Measurements from ENCODE around the gene SELPLG. TPM values are rescaled to one million over a fixed set of nuclear protein-coding genes. Genes with fewer than 3 reads are reported as not detected.

The SELPLG gene
- total and polyA plus RNA-seq, 2 of the 4 experiments (the other 2 are of a cell fraction): 3.2 to 10.8 TPM

DNA sequence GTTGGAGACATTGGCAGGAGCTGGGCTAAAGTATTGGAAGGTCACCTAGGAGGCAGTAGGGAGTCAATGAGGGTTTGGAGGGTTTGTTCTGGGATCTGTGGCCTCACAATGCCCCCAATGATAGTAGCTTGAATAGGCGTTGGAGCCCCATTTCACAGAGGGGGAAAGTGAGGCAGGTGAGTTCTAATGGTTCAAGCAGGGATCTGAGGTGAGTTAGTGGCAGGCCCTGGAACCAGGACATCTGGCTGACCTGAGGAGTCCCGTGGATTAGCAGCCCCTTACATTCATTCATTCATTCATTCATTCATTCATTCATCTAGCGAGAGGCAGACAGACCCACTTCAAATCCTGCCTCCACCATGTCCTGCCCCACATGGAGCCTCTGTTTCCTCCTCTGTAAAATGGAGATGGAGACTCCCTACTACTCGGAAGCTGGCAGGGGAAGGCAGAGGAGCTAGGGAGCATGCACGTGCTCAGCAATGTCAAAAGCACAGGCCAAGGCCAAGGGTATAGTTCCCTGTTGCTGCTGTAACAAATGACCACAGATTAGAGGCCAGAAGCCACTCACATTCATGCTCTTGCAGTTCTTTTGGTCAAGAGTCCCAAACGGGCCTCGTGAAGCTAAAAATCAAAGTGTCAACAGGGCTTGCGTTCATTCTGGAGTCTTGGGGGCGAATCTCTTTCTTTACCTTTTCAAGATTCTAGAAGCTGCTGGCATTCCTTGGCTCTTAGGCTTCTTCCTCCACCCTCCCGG, 33.6 kb downstream of the SELPLG start:
- Histone ChIP-seq H2BK5ac (ENCODE audit: low read depth, low read length, poor library complexity, severe bottlenecking) (no peak overlapping the region), H3K4me3 (ENCODE audit: insufficient read depth, low read depth, low read length) (no peak overlapping the region), H2BK20ac (ENCODE audit: low read depth, low read length) (no peak overlapping the region), H3K9me1 (ENCODE audit: insufficient read depth, low read length) (peaks cover 5% of the 10 kb centered on the region; the same call in 1 of the 2 replicates), H2AK5ac (ENCODE audit: low read depth, low read length) (no peak overlapping the region), H2BK120ac (ENCODE audit: low read depth, low read length) (no peak overlapping the region), H3K18ac (ENCODE audit: low read depth, low read length) (no peak overlapping the region), H4K20me1 (ENCODE audit: insufficient read depth, low read length) (no peaks in the 10 kb centered on the region), H2BK15ac (ENCODE audit: low read depth, low read length) (no peak overlapping the region; the same call in 2 of the 3 replicates), H4K8ac (ENCODE audit: low read depth in 2 of 2, low read length in 2 of 2) (no peak overlapping the region), H3K4ac (ENCODE audit: low read depth, low read length) (no peak overlapping the region; the same call in 1 of the 2 replicates), H3K79me1 (ENCODE audit: low read depth in 1 of 2, low read length in 2 of 2) (peaks cover 0 to 5% of the 10 kb centered on the region in 2 experiments; a peak in 2 of 4 replicates), H3K27me3 (ENCODE audit: control insufficient read depth, insufficient read depth, low read length) (no peaks in the 10 kb centered on the region), H2AK9ac (replicated peaks; ENCODE audit: low read depth, low read length, poor library complexity) (no peak overlapping the region), H2AFZ (replicated peaks; ENCODE audit: low read length, poor library complexity) (no peak overlapping the region), H3K4me2 (ENCODE audit: low read depth, low read length) (no peak overlapping the region), H3K14ac (replicated peaks; ENCODE audit: low read depth, low read length) (no peak overlapping the region), H4K5ac (ENCODE audit: low read depth, low read length) (no peak overlapping the region), H3K36me3 (ENCODE audit: control insufficient read depth, insufficient read depth, low read length) (no peaks in the 10 kb centered on the region), H4K91ac (ENCODE audit: insufficient read depth, low read depth, low read length) (no peak overlapping the region), H3K23ac (ENCODE audit: low read depth, low read length) (no peak overlapping the region), H3K4me1 (ENCODE audit: control insufficient read depth, insufficient read depth, low read length) (peaks cover 3% of the 10 kb centered on the region; the same call in 1 of the 2 replicates), H3K56ac (ENCODE audit: extremely low read depth, insufficient read depth, low read length) (no peak overlapping the region), H3K9me3 (ENCODE audit: control insufficient read depth, insufficient read depth, low read length) (no peaks in the 10 kb centered on the region), H3K27ac (ENCODE audit: insufficient read depth, low read length) (no peak overlapping the region), H3K9ac (ENCODE audit: low read depth, low read length) (no peak overlapping the region)
- ChIA-PET CTCF (no interaction called here), POLR2A (ENCODE audit: unreplicated experiment) (no interaction called here)
- no TSS peak for BruUV-seq (replicated peaks)
- DNase-seq (no peak), ATAC-seq (ENCODE audit: low read depth) (no peak)
- dilution Hi-C loops (cut with HindIII; ENCODE audit: low sequenced_read_pairs, unreplicated experiment): no loop called here
- intact Hi-C loops (cut with micrococcal nuclease): no loop called here
- in situ Hi-C loops (cut with MboI; ENCODE audit: low sequenced_read_pairs): no loop called here
- 79% methylated on average over 6 of the region's 10 CpGs; no CpG with 5 or more reads in 1 of the 2 experiments for whole genome bisulfite sequencing, 2 experiments (ENCODE audit: extremely low coverage in 2 of 2, insufficient read length in 1 of 2)
- TF ChIP-seq, protein P1, sequence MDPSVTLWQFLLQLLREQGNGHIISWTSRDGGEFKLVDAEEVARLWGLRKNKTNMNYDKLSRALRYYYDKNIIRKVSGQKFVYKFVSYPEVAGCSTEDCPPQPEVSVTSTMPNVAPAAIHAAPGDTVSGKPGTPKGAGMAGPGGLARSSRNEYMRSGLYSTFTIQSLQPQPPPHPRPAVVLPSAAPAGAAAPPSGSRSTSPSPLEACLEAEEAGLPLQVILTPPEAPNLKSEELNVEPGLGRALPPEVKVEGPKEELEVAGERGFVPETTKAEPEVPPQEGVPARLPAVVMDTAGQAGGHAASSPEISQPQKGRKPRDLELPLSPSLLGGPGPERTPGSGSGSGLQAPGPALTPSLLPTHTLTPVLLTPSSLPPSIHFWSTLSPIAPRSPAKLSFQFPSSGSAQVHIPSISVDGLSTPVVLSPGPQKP (IDR thresholded peaks at IDR 0.05; ENCODE audit: borderline replicate concordance, low read depth, low read length): no peak
- TF ChIP-seq CHD1 (IDR thresholded peaks at IDR 0.05; ENCODE audit: low read depth, low read length) (no peak), RAD21 (IDR thresholded peaks at IDR 0.05; ENCODE audit: low read length) (no peak), MXI1 (IDR thresholded peaks at IDR 0.05; ENCODE audit: borderline replicate concordance, low read depth, low read length) (no peak), MAFK (IDR thresholded peaks at IDR 0.05; ENCODE audit: low read depth, low read length) (no peak), POLR2A (IDR thresholded peaks at IDR 0.05; ENCODE audit: low read depth, low read length) (no peak), FOS (IDR thresholded peaks at IDR 0.05; ENCODE audit: low read depth, low read length) (no peak), MAZ (IDR thresholded peaks at IDR 0.05; ENCODE audit: borderline replicate concordance, low read depth, low read length) (no peak), RCOR1 (IDR thresholded peaks at IDR 0.05; ENCODE audit: insufficient replicate concordance, low read length) (no peak), NFE2L2 (IDR thresholded peaks at IDR 0.05; ENCODE audit: low read depth, low read length) (no peak), SMC3 (IDR thresholded peaks at IDR 0.05; ENCODE audit: low read depth, low read length) (no peak), BHLHE40 (IDR thresholded peaks at IDR 0.05; ENCODE audit: low read depth, low read length) (no peak), RFX5 (IDR thresholded peaks at IDR 0.05; ENCODE audit: low read depth, low read length) (no peak)
- TF ChIP-seq, protein P2, sequence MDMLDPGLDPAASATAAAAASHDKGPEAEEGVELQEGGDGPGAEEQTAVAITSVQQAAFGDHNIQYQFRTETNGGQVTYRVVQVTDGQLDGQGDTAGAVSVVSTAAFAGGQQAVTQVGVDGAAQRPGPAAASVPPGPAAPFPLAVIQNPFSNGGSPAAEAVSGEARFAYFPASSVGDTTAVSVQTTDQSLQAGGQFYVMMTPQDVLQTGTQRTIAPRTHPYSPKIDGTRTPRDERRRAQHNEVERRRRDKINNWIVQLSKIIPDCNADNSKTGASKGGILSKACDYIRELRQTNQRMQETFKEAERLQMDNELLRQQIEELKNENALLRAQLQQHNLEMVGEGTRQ (IDR thresholded peaks at IDR 0.05; ENCODE audit: low read depth, low read length): no peak
- TF ChIP-seq, protein P3, sequence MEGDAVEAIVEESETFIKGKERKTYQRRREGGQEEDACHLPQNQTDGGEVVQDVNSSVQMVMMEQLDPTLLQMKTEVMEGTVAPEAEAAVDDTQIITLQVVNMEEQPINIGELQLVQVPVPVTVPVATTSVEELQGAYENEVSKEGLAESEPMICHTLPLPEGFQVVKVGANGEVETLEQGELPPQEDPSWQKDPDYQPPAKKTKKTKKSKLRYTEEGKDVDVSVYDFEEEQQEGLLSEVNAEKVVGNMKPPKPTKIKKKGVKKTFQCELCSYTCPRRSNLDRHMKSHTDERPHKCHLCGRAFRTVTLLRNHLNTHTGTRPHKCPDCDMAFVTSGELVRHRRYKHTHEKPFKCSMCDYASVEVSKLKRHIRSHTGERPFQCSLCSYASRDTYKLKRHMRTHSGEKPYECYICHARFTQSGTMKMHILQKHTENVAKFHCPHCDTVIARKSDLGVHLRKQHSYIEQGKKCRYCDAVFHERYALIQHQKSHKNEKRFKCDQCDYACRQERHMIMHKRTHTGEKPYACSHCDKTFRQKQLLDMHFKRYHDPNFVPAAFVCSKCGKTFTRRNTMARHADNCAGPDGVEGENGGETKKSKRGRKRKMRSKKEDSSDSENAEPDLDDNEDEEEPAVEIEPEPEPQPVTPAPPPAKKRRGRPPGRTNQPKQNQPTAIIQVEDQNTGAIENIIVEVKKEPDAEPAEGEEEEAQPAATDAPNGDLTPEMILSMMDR (conservative IDR thresholded peaks at IDR 0.05; ENCODE audit: low read depth, low read length): no peak

Measured in IMR-90 (cell line).